Nephron progenitor cell (in vitro differentiated cells): Measurements from ENCODE around the gene CAD.

ENCODE experiments used
- DNase-seq: peaks from one replicate; pipeline ENCODE4 v3.0.0; 2021
- H3K27ac Mint-ChIP-seq: 2 replicates; pipeline ENCODE4 v1.8.0; 2021; ENCODE audit warnings: mild to moderate bottlenecking, moderate library complexity, mixed read lengths
- H3K27me3 Mint-ChIP-seq: 2 replicates; pipeline ENCODE4 v1.8.0; 2021; ENCODE audit warnings: mild to moderate bottlenecking, low read depth, mixed read lengths; ENCODE audit not compliant: poor library complexity
- H3K36me3 Mint-ChIP-seq: 2 replicates; pipeline ENCODE4 v1.8.0; 2021; ENCODE audit warnings: low read depth, mixed read lengths
- H3K4me1 Mint-ChIP-seq: 2 replicates; pipeline ENCODE4 v1.8.0; 2021; ENCODE audit warnings: mixed read lengths
- H3K4me3 Mint-ChIP-seq: 2 replicates; pipeline ENCODE4 v1.8.0; 2021; ENCODE audit warnings: mild to moderate bottlenecking, moderate library complexity, mixed read lengths
- H3K9me3 Mint-ChIP-seq: 2 replicates; pipeline ENCODE4 v1.8.0; 2021; ENCODE audit warnings: mild to moderate bottlenecking, moderate library complexity, mixed read lengths
- CTCF ChIP-seq: fragments of 200-600 bp; sonication (generic); IDR thresholded peaks from 2 replicates; pipeline ENCODE4 v1.5.0; 2021; ENCODE audit warnings: antibody characterized with exemption

CAD gene

GRCh38 chr2:27185331-27186026, 31.7 kb upstream of the CAD start:
- DNase-seq = no peak
- Mint-ChIP-seq H3K27me3 (peaks cover 20% of the 10 kb centered on the region), H3K4me1 (no peaks in the 10 kb centered on the region), H3K4me3 (no peak overlapping the region), H3K27ac (no peak overlapping the region), H3K36me3 (no peaks in the 10 kb centered on the region), H3K9me3 (peaks cover 5% of the 10 kb centered on the region)
- no peak for TF ChIP-seq CTCF

- peaks cover 11% of the 10 kb centered on the region for H3K27me3 Mint-ChIP-seq
Measured at GRCh38 chr2:27186613-27187345, 30.4 kb upstream of the CAD start.

GRCh38 chr2:27189989-27190388, 27.2 kb upstream of the CAD start:
- no peak overlapping the region for H3K27ac Mint-ChIP-seq
- H3K27me3 Mint-ChIP-seq = peaks cover 13% of the 10 kb centered on the region
- no peak for DNase-seq
- no peaks in the 10 kb centered on the region for H3K36me3 Mint-ChIP-seq
- no peak for TF ChIP-seq CTCF
- H3K4me1 Mint-ChIP-seq = peaks cover 5% of the 10 kb centered on the region
- peaks cover 5% of the 10 kb centered on the region for H3K9me3 Mint-ChIP-seq
- H3K4me3 Mint-ChIP-seq = no peak overlapping the region

More at GRCh38 chr2:27186613-27187345, 30.4 kb upstream of the CAD start:
- Mint-ChIP-seq H3K4me1 (no peaks in the 10 kb centered on the region), H3K4me3 (no peak overlapping the region), H3K36me3 (no peaks in the 10 kb centered on the region), H3K27ac (no peak overlapping the region), H3K9me3 (peaks cover 5% of the 10 kb centered on the region)
- DNase-seq = no peak
- TF ChIP-seq CTCF = no peak

GRCh38 chr2:27191070-27191829, 25.9 kb upstream of the CAD start:
- H3K9me3 Mint-ChIP-seq = peaks cover 5% of the 10 kb centered on the region
- H3K4me1 Mint-ChIP-seq = peaks cover 5% of the 10 kb centered on the region
- DNase-seq = peak; percentile 51

More at GRCh38 chr2:27191070-27191829, 25.9 kb upstream of the CAD start:
- peak; percentile 55 for TF ChIP-seq CTCF
- Mint-ChIP-seq H3K4me3 (no peak overlapping the region), H3K36me3 (no peaks in the 10 kb centered on the region), H3K27ac (no peak overlapping the region), H3K27me3 (peaks cover 13% of the 10 kb centered on the region)
